HFFc6 (cell line): ENCODE measurements around the gene TMEM256. TPM values are rescaled to one million over a fixed set of nuclear protein-coding genes. Genes with fewer than 3 reads are reported as not detected.
A peak's percentile ranks its signal among the peaks of the same experiment; 100 is the strongest.

Experiments
- DNase-seq: peaks from one replicate; pipeline ENCODE4 v3.0.0-alpha.2; 2018
- H3K27ac Mint-ChIP-seq: 2 replicates; pipeline ENCODE4 v1.8.0; 2020; ENCODE audit warnings: mild to moderate bottlenecking, mixed read lengths
- H3K27me3 Mint-ChIP-seq: 2 replicates; pipeline ENCODE4 v1.8.0; 2021; ENCODE audit warnings: mild to moderate bottlenecking, moderate library complexity, mixed read lengths; ENCODE audit not compliant: insufficient read depth
- H3K36me3 Mint-ChIP-seq: 2 replicates; pipeline ENCODE4 v1.8.0; 2021; ENCODE audit warnings: low read depth, mixed read lengths
- H3K4me1 Mint-ChIP-seq: 2 replicates; pipeline ENCODE4 v1.8.0; 2020; ENCODE audit warnings: low read depth, mixed read lengths
- H3K4me3 Mint-ChIP-seq: 2 replicates; pipeline ENCODE4 v1.8.0; 2020; ENCODE audit warnings: mild to moderate bottlenecking, moderate library complexity, mixed read lengths
- H3K9me3 Mint-ChIP-seq: 2 replicates; pipeline ENCODE4 v1.8.0; 2020; ENCODE audit warnings: mild to moderate bottlenecking, mixed read lengths
- CTCF ChIP-seq: fragments of 200-600 bp; sonication (generic); IDR thresholded peaks from 2 replicates; pipeline ENCODE4 v1.5.0; 2021; ENCODE audit warnings: antibody characterized with exemption, mild to moderate bottlenecking
- total RNA-seq, 6 experiments: library from RNA; stranded (reverse); fragmentation: NEBNext Ultra II Directional; extraction: Animal tissue kit (Norgen Biotek cat#: 25700); gene quantifications; 2 replicates in 1 of 6; 3 replicates in 5 of 6; pipeline ENCODE4 v1.2.3, GENCODE V29; 2021

TMEM256 gene
- total RNA-seq, 6 experiments from 2014 or later = 52.2 to 79.1 (median 72.3) TPM

GRCh38 chr17:7380855-7381683, 22.8 kb downstream of the TMEM256 start, which contains the start of gene TNK1:
TNK1 (plus strand) TSS chr17:7381089; CDS start chr17:7382927, 1,838 bp downstream.
- no peak for DNase-seq

GRCh38 chr17:7380321-7380720, 23.6 kb downstream of the TMEM256 start:
- Mint-ChIP-seq H3K36me3 (peaks cover 11% of the 10 kb centered on the region), H3K4me1 (peaks cover 6% of the 10 kb centered on the region), H3K27me3 (peaks cover 19% of the 10 kb centered on the region), H3K9me3 (peaks cover 11% of the 10 kb centered on the region), H3K4me3 (peak overlapping the region; percentile 67), H3K27ac (no peak overlapping the region; the same call in 1 of the 2 replicates)
- no peak for TF ChIP-seq CTCF
- peak; percentile 18 for DNase-seq

More at GRCh38 chr17:7380855-7381683, 22.8 kb downstream of the TMEM256 start, which contains the start of gene TNK1:
- Mint-ChIP-seq H3K9me3 (peaks cover 11% of the 10 kb centered on the region), H3K4me1 (peaks cover 6% of the 10 kb centered on the region), H3K27ac (peak within 1 kb of the TSS; percentile 12; the same call in 1 of the 2 replicates), H3K4me3 (peak within 1 kb of the TSS; percentile 67), H3K27me3 (peaks cover 19% of the 10 kb centered on the region), H3K36me3 (peaks cover 11% of the 10 kb centered on the region)
- TF ChIP-seq CTCF = no peak

GRCh38 chr17:7379134-7379533, 24.8 kb downstream of the TMEM256 start:
- DNase-seq = no peak
- Mint-ChIP-seq H3K4me3 (no peak overlapping the region), H3K27me3 (peaks cover 19% of the 10 kb centered on the region), H3K36me3 (peaks cover 11% of the 10 kb centered on the region), H3K4me1 (peaks cover 6% of the 10 kb centered on the region), H3K27ac (no peak overlapping the region), H3K9me3 (peaks cover 11% of the 10 kb centered on the region)
- no peak for TF ChIP-seq CTCF

GRCh38 chr17:7374353-7374752, 29.5 kb downstream of the TMEM256 start:
- Mint-ChIP-seq H3K4me1 (no peaks in the 10 kb centered on the region), H3K27ac (no peak overlapping the region), H3K4me3 (no peak overlapping the region), H3K36me3 (peaks cover 5% of the 10 kb centered on the region), H3K27me3 (peaks cover 16% of the 10 kb centered on the region), H3K9me3 (peaks cover 5% of the 10 kb centered on the region)
- DNase-seq = no peak
- no peak for TF ChIP-seq CTCF

GRCh38 chr17:7370853-7371252, 33.0 kb downstream of the TMEM256 start:
- H3K9me3 Mint-ChIP-seq = no peaks in the 10 kb centered on the region

More at GRCh38 chr17:7370853-7371252, 33.0 kb downstream of the TMEM256 start:
- H3K27ac Mint-ChIP-seq = no peak overlapping the region
- no peaks in the 10 kb centered on the region for H3K4me1 Mint-ChIP-seq
- no peak overlapping the region for H3K4me3 Mint-ChIP-seq
- no peak for TF ChIP-seq CTCF
- no peak for DNase-seq
- peaks cover 27% of the 10 kb centered on the region for H3K27me3 Mint-ChIP-seq
- no peaks in the 10 kb centered on the region for H3K36me3 Mint-ChIP-seq
